Measurements from ENCODE around the gene CACNG4.
"Not testable (repeated sequence)": the region's sequence is repeated elsewhere in the genome, so short reads cannot be mapped to it uniquely, and the experiment has no call there.

The CACNG4 gene

DNA sequence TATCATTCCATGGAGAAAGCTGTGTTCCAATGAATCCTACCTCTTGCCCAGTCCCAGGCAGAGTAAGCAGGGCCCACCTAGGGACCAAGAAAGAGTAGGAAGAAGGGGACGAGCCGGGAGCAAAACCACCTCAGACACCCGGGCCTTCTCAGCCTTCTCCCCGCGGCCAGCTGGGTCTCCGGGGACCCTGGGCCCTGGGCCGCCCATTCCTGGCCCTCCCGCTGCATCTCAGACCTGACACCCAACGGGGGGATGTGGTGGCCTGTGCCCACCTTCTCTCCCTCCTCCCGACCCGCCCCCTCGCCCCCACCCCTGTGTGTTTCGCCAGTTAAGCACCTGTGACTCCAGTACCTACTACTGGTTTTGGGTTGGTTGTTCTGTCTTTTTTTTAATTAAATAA lies 68.5 kb downstream of the CACNG4 start:
- TF ChIP-seq, protein P1, sequence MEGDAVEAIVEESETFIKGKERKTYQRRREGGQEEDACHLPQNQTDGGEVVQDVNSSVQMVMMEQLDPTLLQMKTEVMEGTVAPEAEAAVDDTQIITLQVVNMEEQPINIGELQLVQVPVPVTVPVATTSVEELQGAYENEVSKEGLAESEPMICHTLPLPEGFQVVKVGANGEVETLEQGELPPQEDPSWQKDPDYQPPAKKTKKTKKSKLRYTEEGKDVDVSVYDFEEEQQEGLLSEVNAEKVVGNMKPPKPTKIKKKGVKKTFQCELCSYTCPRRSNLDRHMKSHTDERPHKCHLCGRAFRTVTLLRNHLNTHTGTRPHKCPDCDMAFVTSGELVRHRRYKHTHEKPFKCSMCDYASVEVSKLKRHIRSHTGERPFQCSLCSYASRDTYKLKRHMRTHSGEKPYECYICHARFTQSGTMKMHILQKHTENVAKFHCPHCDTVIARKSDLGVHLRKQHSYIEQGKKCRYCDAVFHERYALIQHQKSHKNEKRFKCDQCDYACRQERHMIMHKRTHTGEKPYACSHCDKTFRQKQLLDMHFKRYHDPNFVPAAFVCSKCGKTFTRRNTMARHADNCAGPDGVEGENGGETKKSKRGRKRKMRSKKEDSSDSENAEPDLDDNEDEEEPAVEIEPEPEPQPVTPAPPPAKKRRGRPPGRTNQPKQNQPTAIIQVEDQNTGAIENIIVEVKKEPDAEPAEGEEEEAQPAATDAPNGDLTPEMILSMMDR (IDR thresholded peaks at IDR 0.05; ENCODE audit: low read depth, low read length) = no peak
- no peak for DNase-seq (ENCODE audit: low read depth in 2 of 2)
- H3K4me3 ChIP-seq (replicated peaks in 1 of 2; ENCODE audit: low read depth in 2 of 2, low read length in 2 of 2) = no peak overlapping the region

GRCh38 chr17:67033613-67034012 lies 69.1 kb downstream of the CACNG4 start:
- DNase-seq (ENCODE audit: low read depth in 2 of 2) = no peak
- TF ChIP-seq, protein P1 (IDR thresholded peaks at IDR 0.05; ENCODE audit: low read depth, low read length) = no peak
- no peak overlapping the region for H3K4me3 ChIP-seq (replicated peaks in 1 of 2; ENCODE audit: low read depth in 2 of 2, low read length in 2 of 2)

GRCh38 chr17:67035131-67036083 lies 70.9 kb downstream of the CACNG4 start:
- TF ChIP-seq, protein P1 (IDR thresholded peaks at IDR 0.05; ENCODE audit: low read depth, low read length) = no peak
- H3K4me3 ChIP-seq (replicated peaks in 1 of 2; ENCODE audit: low read depth in 2 of 2, low read length in 2 of 2) = no peak overlapping the region
- DNase-seq (ENCODE audit: low read depth in 2 of 2) = no peak

DNA sequence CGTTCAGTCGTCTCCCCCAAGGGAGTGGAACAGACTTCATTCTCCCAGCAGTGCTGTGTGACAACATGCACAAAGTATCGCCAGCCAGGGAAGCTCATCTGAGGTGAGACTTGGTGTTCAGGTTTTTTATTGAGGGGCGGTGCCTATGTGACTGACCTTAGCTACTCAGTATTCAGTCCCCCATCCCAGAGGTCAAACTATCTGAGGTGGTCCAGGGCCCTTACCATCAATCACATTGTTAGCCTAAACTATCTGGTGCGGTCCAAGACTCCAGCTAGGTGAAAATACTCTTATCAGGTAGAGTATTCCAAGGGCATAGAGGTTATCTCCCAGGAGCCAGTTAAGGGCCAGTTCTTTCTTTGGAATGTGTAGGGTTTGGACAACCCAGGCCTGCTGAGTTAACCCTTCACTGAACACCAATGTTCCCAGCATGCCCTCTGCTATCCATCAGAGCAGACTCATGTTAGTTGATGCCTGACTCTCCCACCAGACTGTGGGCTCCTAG lies 74.4 kb downstream of the CACNG4 start:
- no peak for DNase-seq (ENCODE audit: low read depth in 2 of 2)
- TF ChIP-seq, protein P1 (IDR thresholded peaks at IDR 0.05; ENCODE audit: low read depth, low read length) = no peak

DNA sequence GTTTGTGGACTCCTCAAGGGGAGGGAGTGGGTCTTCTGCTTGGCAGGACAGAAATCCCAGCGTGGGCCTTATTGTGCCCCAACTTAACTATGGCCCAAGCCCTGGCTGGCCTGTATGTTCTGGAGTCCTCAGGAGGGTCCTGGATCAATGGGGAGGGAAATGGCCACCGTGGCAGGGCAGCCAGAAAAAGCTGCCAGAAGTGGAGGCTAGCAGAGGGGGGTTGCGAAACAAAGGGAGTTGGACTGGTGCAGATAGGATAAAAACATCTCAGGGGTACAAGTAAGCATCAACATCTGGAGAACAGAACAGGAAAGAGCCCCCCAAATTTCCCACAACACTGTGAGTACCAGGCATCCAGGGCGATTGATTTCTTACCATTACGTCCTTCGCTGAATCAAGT lies 76.1 kb downstream of the CACNG4 start:
- no peak for DNase-seq (ENCODE audit: low read depth in 2 of 2)
- H3K4me3 ChIP-seq (replicated peaks in 1 of 2; ENCODE audit: low read depth in 2 of 2, low read length in 2 of 2) = no peak overlapping the region
- TF ChIP-seq, protein P1 (IDR thresholded peaks at IDR 0.05; ENCODE audit: low read depth, low read length) = no peak

More for the DNA sequence above, 74.4 kb downstream of the CACNG4 start:
- no peak overlapping the region for H3K4me3 ChIP-seq (replicated peaks in 1 of 2; ENCODE audit: low read depth in 2 of 2, low read length in 2 of 2)

- not testable (repeated sequence) for DNase-seq (ENCODE audit: low read depth in 2 of 2); H3K4me3 ChIP-seq (replicated peaks in 1 of 2; ENCODE audit: low read depth in 2 of 2, low read length in 2 of 2)
These were observed 76.6 kb downstream of the CACNG4 start for GRCh38 chr17:67041119-67041518.

GRCh38 chr17:67041531-67041930 lies 77.0 kb downstream of the CACNG4 start:
- TF ChIP-seq, protein P1 (IDR thresholded peaks at IDR 0.05; ENCODE audit: low read depth, low read length) = no peak
- no peak for DNase-seq (ENCODE audit: low read depth in 2 of 2)
- no peak overlapping the region for H3K4me3 ChIP-seq (replicated peaks in 1 of 2; ENCODE audit: low read depth in 2 of 2, low read length in 2 of 2)

All from cardiac fibroblast (primary cell).